Fibroblast of lung (primary cell): Measurements from ENCODE around the gene STXBP4. TPM values are rescaled to one million over a fixed set of nuclear protein-coding genes. Genes with fewer than 3 reads are reported as not detected.
A peak's percentile ranks its signal among the peaks of the same experiment; 100 is the strongest.

Source experiments
- DNase-seq, 2 donors: peaks; one replicate each; pipeline versions ENCODE4 v3.0.0 to v3.0.0-alpha.2; 2010; ENCODE audit warnings: low read depth in 2 of 2
- H2AFZ ChIP-seq: 2 replicates; pipeline ENCODE4 v1.5.1; 2012; ENCODE audit warnings: low read length, control low read depth, inconsistent platforms
- H3K27ac ChIP-seq: 2 replicates; pipeline ENCODE4 v1.5.1; 2011; ENCODE audit warnings: low read length, control low read depth; ENCODE audit not compliant: insufficient read depth
- H3K27me3 ChIP-seq: 2 replicates; pipeline ENCODE4 v1.5.1; 2011; ENCODE audit warnings: mild to moderate bottlenecking, low read length; ENCODE audit not compliant: control insufficient read depth, insufficient read depth
- H3K36me3 ChIP-seq: 2 replicates; pipeline ENCODE4 v1.5.1; 2011; ENCODE audit warnings: low read length; ENCODE audit not compliant: control insufficient read depth, insufficient read depth
- H3K4me1 ChIP-seq: 2 replicates; pipeline ENCODE4 v1.5.1; 2011; ENCODE audit warnings: low read length; ENCODE audit not compliant: control insufficient read depth, insufficient read depth; ENCODE audit errors: extremely low read depth
- H3K4me2 ChIP-seq: 2 replicates; pipeline ENCODE4 v1.5.1; 2011; ENCODE audit warnings: low read length, control low read depth; ENCODE audit not compliant: insufficient read depth; ENCODE audit errors: extremely low read depth
- H3K4me3 ChIP-seq, 4 experiments: fragments of 200-600 bp in 1 of 4; sonication (generic) in 1 of 4; replicated peaks in 1 of 4; 2 replicates each; pipeline ENCODE4 v1.5.1; 2011 to 2016; ENCODE audit warnings: low read length in 4 of 4, low read depth in 3 of 4, mild to moderate bottlenecking in 3 of 4, control low read depth in 2 of 4, inconsistent platforms in 1 of 4, mixed read lengths in 1 of 4; ENCODE audit not compliant: insufficient read depth in 1 of 4; ENCODE audit errors: control extremely low read depth in 1 of 4
- H3K79me2 ChIP-seq: 2 replicates; pipeline ENCODE4 v1.5.1; 2012; ENCODE audit warnings: mild to moderate bottlenecking, low read length, inconsistent platforms; ENCODE audit not compliant: control insufficient read depth, insufficient read depth
- H3K9ac ChIP-seq: 2 replicates; pipeline ENCODE4 v1.5.1; 2011; ENCODE audit warnings: mild to moderate bottlenecking, low read length, control low read depth; ENCODE audit not compliant: insufficient read depth
- H3K9me3 ChIP-seq: 2 replicates; pipeline ENCODE4 v1.5.1; 2012; ENCODE audit warnings: low read depth, low read length; ENCODE audit not compliant: control insufficient read depth, insufficient read depth
- H4K20me1 ChIP-seq: 2 replicates; pipeline ENCODE4 v1.5.1; 2011; ENCODE audit warnings: low read length; ENCODE audit not compliant: control insufficient read depth, insufficient read depth; ENCODE audit errors: extremely low read depth
- EZH2 ChIP-seq: IDR thresholded peaks from 2 replicates; pipeline ENCODE4 v1.5.1; 2012; ENCODE audit warnings: low read length, control low read depth, mild to moderate bottlenecking; ENCODE audit errors: missing control alignments
- polyA plus RNA-seq, 2 donors: library from polyadenylated mRNA; depleted of rRNA in 1 of 2; stranded (reverse) in 1 of 2; unstranded in 1 of 2; fragments of >200 nt; gene quantifications; 2 replicates each; pipeline ENCODE4 v1.2.1, GENCODE V29; 2011 to 2012; ENCODE audit warnings: missing spikeins in 1 of 2
- total RNA-seq: library from RNA; depleted of rRNA; stranded (reverse); fragments of >200 nt; gene quantifications from 2 replicates; pipeline ENCODE4 v1.2.1, GENCODE V29; 2014
- TF ChIP-seq, protein P1 (sequence below), 2 donors: IDR thresholded peaks in 1 of 2; conservative IDR thresholded peaks in 1 of 2; 1 replicate in 1 of 2; 2 replicates in 1 of 2; pipeline ENCODE4 v1.5.1; 2011 to 2012; ENCODE audit warnings: low read length in 2 of 2, control low read depth in 1 of 2, inconsistent platforms in 1 of 2, low read depth in 1 of 2, mild to moderate bottlenecking in 1 of 2

STXBP4 gene
- total and polyA plus RNA-seq, 2 donors (not counting 1 experiment from before 2014, with no cell fraction given): 5.6 to 9.8 TPM

DNA sequence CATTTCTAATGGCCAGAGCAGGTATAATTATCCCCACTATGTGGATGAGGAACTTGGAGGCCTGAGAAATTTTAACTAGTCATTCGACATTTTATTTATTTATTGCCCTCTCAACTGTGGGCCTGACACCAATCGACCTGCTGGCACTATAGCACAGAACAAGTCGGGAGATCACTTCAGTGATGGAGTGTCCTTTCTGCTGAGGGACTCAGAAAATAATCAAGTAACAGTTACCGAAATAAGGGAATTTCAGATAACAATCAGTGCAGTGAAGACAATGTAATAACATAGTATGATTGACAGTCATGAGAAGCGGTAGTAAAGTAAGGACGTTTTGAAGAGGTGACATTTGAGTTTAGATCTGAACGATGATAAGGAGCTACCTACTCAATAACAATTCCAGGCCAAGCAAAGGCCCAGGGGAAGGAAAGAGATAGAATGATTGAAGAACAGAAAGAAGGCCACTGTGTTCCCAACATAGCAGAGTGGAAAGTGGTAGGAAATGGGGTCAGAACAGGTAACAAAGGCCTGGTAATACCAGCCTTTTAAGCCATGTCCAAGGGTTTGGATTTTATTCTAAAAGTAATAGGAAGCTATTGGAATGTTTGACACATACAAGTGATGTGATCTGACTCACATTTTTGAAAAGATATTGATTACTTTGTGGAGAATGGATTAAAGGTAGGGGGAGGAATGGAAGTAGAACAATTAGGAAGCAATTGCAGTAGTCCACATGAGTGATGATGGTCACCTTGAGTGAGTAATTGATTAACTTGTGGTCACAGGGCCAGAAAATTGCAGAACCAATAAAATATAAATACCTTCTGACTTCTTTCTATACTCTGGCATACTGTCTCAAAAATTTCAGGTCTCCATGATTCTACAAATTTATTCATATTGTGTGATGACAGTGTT lies 1.4 kb downstream of the STXBP4 start:
- TF ChIP-seq EZH2: no peak
- TF ChIP-seq, protein P1, sequence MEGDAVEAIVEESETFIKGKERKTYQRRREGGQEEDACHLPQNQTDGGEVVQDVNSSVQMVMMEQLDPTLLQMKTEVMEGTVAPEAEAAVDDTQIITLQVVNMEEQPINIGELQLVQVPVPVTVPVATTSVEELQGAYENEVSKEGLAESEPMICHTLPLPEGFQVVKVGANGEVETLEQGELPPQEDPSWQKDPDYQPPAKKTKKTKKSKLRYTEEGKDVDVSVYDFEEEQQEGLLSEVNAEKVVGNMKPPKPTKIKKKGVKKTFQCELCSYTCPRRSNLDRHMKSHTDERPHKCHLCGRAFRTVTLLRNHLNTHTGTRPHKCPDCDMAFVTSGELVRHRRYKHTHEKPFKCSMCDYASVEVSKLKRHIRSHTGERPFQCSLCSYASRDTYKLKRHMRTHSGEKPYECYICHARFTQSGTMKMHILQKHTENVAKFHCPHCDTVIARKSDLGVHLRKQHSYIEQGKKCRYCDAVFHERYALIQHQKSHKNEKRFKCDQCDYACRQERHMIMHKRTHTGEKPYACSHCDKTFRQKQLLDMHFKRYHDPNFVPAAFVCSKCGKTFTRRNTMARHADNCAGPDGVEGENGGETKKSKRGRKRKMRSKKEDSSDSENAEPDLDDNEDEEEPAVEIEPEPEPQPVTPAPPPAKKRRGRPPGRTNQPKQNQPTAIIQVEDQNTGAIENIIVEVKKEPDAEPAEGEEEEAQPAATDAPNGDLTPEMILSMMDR (conservative IDR thresholded peaks at IDR 0.05 in 1 of 2, IDR thresholded peaks at IDR 0.05 in 1 of 2; ENCODE audit: low read depth in 1 of 2, low read length in 2 of 2): no peak
- H3K4me3 ChIP-seq: peak overlapping the region; percentile 85 to 96 (median 90)
- peaks cover 25% of the 10 kb centered on the region for H3K79me2 ChIP-seq
- H3K9me3 ChIP-seq: no peaks in the 10 kb centered on the region
- no peak for DNase-seq
- H4K20me1 ChIP-seq: no peaks in the 10 kb centered on the region
- peak overlapping the region; percentile 81 for H3K9ac ChIP-seq
- H3K36me3 ChIP-seq: no peaks in the 10 kb centered on the region
- H3K27me3 ChIP-seq: no peaks in the 10 kb centered on the region
- no peaks in the 10 kb centered on the region for H3K4me1 ChIP-seq
- no peak overlapping the region for H3K27ac ChIP-seq
- H2AFZ ChIP-seq: peak overlapping the region; percentile 0
- H3K4me2 ChIP-seq: peak overlapping the region; percentile 93

DNA sequence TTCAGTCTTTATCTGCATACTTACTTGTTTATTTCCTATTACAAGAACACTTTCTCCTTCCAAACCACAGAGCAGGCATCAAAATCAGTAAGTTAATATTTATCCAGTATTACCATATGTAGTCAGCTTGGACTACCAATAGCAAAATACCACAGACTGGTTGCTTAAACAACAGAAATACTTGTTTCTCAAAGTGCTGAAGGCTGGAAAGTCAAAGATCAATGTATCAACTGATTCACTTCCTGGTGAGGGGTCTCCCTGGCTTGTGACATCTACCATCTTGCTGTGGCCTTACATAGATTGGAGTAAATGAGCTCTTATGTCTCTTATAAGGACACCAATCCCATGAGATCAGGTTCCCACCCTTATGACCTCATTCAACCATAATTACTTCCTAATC lies 2.6 kb downstream of the STXBP4 start:
- Histone ChIP-seq H3K4me3 (no peak overlapping the region), H3K79me2 (peaks cover 25% of the 10 kb centered on the region), H3K27me3 (no peaks in the 10 kb centered on the region), H3K9me3 (no peaks in the 10 kb centered on the region), H4K20me1 (no peaks in the 10 kb centered on the region), H3K36me3 (no peaks in the 10 kb centered on the region), H2AFZ (no peak overlapping the region), H3K27ac (no peak overlapping the region), H3K4me2 (no peak overlapping the region), H3K9ac (no peak overlapping the region), H3K4me1 (no peaks in the 10 kb centered on the region)
- DNase-seq: no peak
- TF ChIP-seq, protein P1 (conservative IDR thresholded peaks at IDR 0.05 in 1 of 2, IDR thresholded peaks at IDR 0.05 in 1 of 2; ENCODE audit: low read depth in 1 of 2, low read length in 2 of 2): no peak
- no peak for TF ChIP-seq EZH2

DNA sequence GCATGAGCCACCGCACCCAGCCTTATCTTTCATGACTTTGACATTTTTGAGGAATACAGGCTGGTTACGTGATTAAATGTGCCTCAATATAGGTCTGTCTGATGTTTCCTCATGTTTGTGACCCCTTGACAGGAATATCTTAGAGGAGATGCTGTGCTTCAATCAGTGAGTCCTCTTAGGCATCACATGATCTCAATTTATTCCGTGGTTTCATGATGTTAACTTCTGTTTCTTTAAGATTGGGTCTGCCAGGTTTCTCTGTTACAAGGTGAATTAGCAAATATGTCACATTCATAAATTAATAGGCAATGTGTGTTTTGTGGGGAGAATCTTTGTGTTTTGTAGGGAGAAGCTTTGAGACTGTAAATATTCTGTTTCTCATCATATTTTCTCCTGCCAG lies 3.3 kb downstream of the STXBP4 start:
- Histone ChIP-seq H3K9ac (no peak overlapping the region), H3K4me3 (no peak overlapping the region), H3K4me1 (no peaks in the 10 kb centered on the region), H4K20me1 (no peaks in the 10 kb centered on the region), H2AFZ (no peak overlapping the region), H3K36me3 (no peaks in the 10 kb centered on the region), H3K9me3 (no peaks in the 10 kb centered on the region), H3K27ac (no peak overlapping the region), H3K79me2 (peaks cover 18% of the 10 kb centered on the region), H3K27me3 (no peaks in the 10 kb centered on the region), H3K4me2 (no peak overlapping the region)
- no peak for TF ChIP-seq EZH2
- TF ChIP-seq, protein P1 (conservative IDR thresholded peaks at IDR 0.05 in 1 of 2, IDR thresholded peaks at IDR 0.05 in 1 of 2; ENCODE audit: low read depth in 1 of 2, low read length in 2 of 2): no peak
- no peak for DNase-seq
